Suppressor macrophage treated with lipopolysaccharide for 1 hour (primary cell): ENCODE data around the gene SPAG6.

Experiments used
- DNase-seq, 3 donors: peaks; one replicate each; pipeline ENCODE4 v3.0.0-alpha.2; 2020 to 2022

Gene SPAG6

DNA sequence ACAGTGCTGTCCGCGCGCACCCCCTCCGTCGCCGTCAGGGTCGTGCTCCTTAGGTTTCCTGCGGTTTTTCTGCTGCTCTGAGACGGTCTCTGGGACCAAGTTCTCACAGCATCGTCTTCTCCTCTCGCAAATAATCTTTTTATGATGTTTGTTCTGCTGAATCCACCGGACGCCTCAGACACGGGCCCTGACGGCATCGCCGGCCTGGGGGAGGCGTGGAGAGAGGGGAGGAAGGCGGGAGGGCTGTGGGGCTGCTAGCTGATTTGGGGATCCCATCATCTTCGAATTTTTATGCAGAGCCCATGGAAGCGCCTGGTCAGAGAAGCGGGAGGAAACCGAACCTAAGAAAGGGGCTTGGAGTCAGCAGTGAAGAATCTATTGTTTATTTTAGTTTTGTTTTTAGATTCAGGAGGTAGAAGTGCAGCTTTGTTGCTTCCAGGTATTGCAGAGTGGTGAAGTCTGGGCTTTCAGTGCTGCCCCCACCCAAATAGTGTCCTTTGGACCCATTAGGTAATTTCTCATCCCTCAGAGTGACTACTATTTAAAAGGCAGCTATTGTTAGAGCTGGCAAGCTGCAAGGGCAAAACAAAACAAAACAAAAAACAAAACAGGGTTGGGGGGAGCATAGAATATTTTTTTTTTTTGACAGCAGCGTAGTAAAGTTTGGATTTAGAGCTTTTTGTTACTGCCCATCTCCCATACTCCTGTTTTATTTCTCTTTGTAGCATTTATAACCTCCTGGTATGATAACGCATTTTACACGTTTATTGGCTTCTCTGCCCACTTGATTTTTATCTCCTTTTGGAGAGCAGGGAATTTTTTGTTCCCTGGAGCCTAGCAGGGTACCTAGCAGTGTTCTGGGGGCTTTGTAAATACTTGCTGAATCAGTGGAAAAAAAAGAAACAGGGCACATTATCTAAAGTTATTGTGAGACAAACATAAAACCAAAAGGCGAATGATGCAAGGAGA is 92.6 kb downstream of the SPAG6 start:
- DNase-seq, result no peak

DNA sequence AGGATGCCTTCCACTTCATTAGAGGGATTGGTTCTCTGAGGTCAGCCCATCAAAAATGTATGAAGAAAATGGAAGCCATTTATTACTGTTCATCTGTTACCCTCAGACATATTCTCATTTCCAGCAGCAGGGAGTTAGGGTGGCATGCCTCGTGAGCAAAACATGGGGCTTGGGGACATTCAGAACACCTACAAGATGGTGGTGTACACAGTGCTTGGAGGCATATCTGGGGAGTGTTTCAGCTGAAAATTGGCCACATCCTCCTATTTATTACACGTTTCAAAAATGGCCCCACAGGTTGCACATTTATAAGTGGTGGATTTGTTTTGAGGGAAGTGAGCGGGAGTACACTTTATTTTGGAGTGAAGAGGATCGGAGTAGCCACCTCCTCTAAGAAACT is 93.4 kb downstream of the SPAG6 start:
- no peak for DNase-seq

DNA sequence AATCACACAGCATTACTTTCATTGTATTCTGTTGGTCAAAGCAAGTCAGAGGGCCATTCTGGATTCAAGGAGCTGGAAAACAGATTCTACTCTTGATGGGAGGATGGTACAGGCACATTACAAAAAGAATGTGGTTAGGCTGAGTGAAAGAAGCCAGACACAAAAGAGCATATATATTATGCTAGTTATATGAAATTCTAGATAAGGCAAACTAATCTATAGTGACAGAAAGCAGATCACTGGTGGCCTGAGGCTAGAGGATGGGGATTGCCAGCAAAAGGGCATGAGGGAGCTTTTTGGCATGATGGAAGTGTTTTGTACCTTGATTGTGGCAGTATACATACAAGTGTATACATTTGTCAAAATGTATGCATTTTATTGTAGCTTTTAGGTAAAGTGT is 96.8 kb downstream of the SPAG6 start:
- DNase-seq, result no peak

DNA sequence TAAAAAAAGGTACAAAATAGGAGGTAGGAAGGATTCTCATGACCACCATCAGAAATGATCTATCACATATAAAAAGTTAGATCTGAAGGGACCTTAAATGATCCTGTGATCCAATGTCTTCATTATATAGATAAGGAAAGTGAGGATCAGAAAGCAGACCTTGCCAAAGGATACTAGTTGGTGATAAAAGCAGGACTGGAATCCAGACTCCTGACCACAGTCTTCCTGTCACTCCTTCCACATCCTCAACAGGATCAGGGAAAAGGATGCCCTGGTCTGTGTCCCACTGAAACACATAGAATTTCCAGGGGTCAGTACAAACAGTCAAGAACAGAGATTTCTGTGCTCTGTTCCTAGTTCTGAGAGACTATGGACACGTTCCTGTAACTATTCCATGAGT is 97.2 kb downstream of the SPAG6 start:
- DNase-seq, result no peak

DNA sequence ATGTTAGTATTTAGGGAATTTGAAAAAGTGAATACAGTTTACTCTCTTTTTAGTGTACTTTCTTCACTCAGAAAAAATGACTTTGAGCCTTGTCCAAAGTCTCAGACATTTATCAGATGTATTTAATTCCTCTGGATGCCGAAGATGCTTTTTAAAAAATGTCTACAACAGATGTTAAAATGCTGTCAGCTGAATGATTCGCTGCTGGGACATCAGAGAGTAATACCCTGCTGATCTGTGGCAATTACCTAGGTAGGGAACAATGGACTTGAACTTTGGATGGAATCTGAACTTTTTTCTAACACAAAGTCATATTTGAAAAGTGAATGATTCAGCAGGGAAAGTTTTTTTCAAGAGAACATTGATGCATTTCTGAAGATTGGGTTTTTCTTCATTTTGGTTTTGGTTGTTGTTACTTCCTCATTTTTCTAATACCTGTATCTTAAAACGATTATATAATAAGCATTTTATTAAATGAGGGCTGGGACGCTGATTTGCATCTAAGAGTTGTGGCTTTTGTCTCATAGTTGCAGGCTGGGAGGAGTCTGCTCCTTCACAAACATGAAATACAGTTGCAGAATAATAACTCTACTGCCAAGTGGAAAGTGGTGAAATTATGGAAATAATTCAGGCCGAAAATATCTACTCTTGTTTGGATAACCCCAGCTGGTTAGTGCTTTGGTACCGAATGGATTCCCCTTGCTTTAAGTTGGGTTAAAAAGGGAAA is 98.0 kb downstream of the SPAG6 start:
- DNase-seq, result no peak

DNA sequence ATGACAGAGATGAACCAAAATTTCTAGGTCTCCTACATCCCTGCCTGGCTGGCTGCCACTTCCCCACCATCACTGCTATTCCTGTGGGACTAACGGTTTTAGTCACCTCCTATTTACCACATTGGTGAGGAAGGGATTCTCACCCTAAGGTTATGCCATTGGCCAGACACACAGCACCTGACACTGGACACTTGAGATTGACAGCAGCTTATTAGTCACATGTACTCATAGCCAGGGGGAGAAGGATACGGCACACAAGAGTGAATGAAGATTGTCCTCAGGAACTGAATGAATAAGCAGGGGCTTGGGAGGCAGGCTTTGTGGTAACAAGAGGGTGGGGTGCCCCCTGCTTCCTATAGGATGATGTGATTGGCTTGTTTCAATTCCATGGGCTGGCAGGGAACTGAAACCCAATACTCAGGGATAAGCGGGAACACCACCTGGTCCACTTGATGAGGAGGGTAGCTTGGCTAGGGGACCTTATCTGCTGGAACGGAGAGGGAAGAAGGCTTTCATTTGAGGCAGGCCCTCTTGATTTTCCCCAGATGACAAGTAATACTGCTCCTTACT is 99.0 kb downstream of the SPAG6 start:
- DNase-seq, result no peak

DNA sequence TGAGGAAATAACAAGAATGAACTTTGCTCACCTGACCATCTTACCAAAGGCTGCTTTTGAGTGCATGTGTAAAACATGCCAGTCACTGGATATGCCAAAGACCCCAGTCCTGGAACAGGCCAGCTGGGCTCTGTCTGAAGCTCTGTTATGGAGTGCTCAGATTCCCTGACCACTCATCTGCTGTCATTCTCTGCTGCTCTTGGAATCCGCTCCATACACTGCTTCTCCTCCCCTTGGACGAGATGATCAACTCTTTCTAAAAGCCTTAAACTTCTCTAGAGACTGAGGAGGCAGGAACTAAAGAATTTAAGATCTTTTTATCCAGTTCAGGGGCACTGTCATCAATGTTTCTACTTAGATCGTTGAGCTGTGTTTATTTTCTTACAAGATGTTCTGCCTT is 100.2 kb downstream of the SPAG6 start:
- DNase-seq, result no peak

DNA sequence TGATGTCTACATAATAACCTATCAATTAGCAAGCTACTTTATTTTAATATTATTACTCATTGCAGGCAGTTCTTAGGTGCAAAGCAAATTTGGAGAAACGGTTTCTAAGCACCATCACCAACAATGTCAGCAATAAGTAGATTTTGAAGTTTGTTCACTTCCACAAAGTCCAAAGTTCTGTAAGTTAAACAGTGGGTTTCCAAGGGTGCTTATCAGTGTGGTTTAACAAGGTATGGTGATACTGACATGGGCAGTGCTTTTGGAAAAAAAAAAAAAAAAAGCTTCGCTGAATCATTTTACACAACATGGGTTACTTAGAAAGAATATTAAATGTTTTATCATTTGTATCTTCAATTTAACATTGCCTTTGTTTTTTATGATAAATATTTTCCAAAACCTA is 101.8 kb downstream of the SPAG6 start:
- DNase-seq, result no peak

DNA sequence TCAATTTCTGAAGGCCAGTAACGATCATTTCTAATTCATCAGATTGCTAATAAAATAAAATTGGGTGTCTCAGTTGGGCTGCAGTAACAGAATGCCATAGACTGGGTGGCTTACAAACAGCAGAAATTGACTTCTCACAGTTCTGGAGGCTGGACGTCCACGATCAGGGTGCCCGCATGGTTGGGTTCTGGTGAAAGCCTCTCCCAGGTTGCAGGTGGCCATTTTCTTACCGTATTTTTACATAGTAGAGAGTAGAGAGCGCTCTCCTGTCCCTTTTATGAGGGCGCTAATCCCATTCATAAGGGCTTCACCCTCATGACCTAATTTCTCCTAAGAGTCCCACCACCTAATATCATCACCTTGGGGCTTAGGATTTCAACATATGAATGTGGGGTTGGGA is 106.0 kb downstream of the SPAG6 start:
- DNase-seq, result no peak

DNA sequence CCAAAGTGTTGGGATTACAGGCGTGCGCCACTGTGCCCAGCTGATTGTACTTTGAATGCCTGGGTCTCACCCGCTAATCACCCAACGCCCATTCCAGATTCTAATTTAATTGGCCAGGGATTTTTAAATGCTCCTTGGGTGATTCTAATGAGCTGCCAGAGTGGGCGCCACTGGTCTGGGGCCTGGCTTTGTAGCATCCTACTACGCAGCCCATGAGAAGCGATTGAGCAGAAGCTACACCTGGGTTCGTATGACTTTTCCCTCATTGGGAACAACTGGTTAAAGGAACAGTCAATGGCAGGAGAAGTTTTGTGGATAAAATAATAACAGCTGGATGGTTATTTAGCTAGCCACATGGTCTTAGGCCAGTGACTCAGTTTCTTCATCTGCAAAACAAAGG is 108.0 kb downstream of the SPAG6 start:
- no peak for DNase-seq

DNA sequence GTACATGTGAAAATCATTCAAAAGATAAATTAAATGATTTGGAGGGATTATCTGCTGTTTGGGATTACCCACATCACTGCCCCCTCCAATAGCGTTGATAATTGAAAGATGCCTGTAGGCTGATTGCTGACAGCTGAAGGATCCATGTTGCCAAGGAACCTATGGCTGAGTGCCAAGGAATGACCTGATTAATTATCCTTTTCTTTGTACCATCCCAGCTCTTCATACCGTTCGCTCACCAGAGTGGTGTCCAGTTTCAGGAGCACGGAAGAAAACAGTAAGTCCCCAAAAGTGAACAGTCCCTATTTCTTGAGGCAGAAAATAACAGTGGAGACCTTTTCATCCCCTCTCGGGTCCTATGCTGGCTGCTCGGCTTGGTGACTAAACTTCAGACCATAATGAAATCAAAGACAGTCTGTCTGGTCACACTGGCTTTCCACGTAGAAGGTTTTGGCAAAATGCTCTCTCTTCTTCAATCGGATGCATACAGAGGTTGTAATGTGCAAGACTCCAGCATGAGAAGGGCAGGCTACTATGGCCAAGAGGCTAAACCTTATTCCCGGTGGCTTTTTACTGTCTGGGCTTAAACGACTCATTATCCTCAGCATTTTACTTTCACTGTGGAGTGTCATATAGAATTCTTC is 108.8 kb downstream of the SPAG6 start:
- DNase-seq, result no peak

DNA sequence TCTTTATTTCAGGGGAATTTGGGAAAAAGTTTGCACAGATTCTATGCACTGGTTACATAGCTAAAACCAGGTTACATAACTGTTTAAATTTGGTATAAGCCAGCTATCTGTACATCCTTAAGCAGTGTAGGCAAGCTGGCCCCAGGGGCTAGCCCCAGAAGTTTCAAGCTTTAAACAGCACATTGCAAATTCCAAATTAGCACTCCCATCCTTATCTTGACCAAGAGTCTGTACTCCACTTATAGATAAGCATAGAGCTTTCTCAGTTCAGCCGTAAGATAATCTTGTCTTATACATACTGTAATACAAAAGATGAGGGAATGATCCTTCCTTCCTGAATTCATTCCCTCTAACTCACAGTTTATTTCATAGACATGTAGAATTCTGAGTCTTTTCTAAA is 109.3 kb downstream of the SPAG6 start:
- no peak for DNase-seq

DNA sequence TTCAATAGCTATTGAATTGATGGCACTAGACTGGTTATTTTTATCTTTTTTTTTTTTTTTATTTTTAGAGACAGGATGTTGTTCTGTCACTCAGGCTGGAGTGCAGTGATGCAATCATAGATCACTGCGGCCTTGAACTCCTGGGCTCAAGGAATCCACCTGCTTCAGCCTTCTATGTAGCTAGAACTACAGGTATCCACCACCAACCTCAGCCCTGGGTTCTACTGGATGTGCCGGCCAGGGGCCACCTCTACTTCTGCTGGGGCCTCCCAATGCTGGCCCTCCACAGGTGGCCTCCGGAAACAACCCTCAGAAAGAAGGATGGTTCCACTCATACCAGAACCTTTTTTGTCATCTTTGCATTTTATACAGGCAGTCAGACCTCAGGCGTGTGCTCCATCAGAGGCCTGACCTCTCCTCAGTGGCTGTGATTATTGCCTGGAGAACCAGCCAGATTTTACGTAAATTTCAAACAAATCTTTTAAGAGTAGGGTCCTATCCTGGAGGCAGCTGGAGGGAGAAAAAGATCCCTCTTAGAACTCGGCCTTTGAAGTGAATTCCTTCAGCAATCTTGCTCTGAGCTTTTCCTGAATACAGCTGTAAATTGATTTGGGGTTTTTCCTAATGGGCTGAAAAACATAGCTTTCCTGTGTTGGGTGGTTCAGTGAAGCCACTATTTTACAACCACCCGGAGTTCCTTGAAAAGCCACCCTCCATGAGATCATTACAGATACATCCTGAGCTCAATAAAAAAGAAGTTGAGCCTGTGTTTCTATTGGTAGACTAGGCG is 110.0 kb downstream of the SPAG6 start:
- DNase-seq, result no peak

DNA sequence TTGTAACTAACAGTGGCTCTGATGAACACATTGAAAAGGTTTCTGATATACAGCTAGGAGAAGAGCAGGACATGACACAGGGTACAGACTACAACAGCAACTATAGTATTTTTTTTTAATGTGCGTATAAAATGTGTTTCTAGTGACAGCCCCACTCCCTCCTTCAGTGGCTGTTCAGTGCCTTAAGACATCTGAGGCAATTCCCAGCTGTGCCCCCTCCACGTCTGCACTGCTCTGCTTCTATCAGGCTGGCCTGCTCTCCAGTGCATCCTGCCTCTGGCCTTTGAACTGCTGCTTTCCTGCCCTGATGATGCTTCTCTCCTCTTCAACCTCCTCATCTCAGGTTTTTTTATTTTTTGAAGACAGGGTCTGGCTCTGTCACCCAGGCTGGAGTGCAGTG is 111.2 kb downstream of the SPAG6 start:
- DNase-seq, result no peak

DNA sequence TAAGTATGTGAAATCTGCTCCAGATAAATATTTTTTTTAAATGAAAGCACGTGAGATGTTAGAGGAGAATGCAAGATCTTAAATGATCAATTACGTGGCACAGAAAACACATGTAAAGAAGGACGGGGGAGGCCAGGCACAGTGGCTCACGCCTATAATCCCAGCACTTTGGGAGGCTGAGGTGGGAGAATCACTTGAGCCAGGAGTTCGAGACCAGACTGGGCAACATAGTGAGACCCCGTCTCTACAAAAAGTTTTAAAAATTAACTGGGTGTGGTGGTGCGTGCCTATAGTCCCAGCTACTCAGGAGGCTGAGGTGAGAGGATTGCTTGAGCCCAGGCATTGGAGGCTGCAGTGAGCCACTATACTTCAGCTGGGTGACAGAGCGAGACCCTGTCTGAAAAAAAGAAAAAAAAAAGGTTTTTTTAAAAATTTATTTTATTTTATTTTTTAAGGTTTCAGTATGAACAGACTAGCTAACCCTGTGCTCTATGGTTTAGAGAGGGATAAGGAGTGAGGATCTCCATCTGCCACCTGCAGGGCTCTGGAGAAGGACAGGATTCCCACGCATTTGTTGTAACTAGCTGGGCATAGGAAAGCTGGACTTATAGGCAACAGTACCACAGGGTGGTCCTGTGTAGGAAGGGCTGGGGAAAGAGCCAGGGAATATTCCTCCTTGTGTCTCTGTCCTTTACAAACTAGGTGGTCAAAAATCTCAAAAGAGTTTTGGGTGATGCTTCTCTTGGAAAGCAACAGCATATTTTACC is 113.2 kb downstream of the SPAG6 start:
- no peak for DNase-seq

DNA sequence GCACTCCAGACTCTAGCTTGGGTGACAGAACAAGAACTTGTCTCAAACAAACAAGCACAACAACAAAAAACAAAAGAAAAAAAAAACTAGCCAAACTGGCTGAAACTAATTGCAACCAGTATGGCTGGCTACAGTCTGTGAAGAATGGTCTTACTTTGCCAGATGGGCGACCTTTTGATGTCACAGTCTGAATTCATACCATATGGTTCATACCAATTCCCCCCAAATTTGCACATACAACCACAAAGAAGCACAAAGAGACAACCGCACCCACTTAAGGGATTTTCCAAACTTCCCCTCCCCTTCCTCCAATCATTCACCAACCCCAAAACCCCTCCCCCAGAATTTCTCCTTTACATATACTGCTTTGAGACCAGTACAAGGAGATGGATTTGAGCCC is 114.2 kb downstream of the SPAG6 start:
- no peak for DNase-seq

DNA sequence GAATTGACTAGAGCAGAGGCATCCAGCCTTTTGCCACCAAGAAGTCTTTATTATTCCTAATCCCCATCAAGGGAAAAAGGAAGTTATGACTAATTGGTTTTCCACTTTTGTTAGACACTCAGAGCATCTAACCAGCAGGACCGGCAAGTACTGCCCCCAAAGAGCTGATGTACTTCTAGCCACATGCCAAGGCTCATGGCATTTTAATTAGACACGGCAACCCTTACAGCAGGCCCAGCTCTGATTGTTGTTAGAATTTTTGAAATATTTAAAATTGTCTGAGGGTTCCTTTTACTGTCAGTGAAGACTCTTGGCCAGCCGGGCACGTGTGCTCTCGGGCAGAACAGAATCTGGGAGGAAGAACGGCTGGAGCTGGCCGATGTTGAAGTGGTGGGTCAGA is 114.8 kb downstream of the SPAG6 start:
- DNase-seq, result no peak

DNA sequence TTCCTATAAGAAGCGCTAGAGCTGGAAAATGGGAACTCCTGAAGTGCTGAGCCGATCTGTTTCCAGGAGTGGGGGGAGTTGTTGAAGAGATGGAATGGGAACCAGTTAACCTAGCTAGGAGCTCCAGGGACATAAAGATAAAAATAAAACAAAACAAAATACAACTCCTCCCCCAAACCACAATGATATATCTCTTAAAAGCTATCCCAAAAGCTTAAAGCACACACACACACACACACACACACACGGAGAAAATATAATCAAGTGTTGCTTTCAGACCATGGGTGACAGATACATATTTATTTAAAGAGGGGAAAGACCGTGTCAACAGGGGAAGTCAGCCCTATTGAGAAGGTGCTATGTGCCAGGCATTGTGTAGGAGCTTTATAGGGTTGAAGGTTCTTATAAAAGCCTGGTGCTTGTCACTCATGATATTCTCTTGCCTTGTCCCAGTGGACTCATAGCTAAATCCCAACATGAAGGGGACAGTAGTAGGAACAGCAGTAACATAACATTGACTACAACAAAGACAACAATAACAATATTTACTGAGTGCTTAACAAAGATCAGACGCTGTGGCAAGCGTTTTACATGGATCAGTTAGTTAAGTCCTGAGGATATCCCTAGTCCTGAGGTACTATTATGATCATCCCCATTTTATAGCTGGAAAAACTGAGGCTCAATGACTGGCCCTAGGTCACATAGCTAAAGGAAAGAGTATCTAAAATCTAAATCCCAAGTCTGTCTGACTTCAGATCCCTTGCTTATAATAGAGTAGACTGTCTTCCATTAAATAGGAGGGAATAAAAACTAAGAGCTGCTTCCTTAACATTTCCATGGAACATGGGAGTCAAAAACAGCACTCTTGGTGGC is 115.5 kb downstream of the SPAG6 start:
- no peak for DNase-seq

DNA sequence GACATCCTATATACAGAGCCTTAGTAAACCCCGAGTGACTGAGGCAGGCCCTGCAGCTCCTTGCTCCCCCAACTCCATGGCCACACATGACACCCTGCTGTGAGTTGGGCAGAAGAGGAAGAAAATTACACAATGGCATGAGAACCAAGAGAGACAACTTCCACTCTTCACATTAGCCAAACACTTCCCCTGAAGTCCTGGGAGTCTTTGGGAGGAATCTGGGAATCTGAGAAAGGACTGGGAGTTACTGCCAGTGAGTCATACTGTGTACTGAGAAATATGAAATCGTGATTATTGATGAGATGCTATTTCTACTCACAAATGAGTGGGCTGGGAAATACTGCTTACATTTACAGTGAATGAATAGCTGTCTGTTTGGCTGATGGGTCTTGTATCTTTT is 116.6 kb downstream of the SPAG6 start:
- DNase-seq, result peak in 1 of 3 donors; percentile 8

DNA sequence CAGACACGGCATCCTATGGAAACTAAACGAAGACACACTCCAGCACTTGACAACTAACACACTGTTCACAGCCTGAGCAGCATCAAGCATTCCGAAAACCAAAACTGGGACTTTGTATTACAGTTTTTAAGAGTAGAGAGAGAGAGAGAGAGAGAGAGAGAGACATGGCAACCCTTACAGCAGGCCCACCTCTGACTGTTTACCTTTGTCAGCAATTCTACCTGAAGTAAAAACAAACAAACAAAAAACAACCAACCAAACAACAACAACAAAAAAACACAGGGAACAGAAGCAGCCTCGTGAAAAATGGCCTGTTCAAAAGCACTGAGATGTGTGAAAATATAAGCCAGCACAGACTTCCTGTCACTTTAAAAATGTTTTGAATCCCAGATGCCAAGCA is 118.0 kb downstream of the SPAG6 start:
- no peak for DNase-seq
